SK-N-MC (cell line): Measurements from ENCODE around the gene MRPL42.

Experiments used
- DNase-seq: peaks from one replicate; pipeline ENCODE4 v3.0.0-alpha.2; 2011; ENCODE audit warnings: low read depth, low spot score
- H3K27ac ChIP-seq: fragments of 200-600 bp; sonication (generic); 2 replicates; pipeline ENCODE4 v1.5.1; 2016; ENCODE audit warnings: mixed run types
- H3K36me3 ChIP-seq: fragments of 200-600 bp; sonication (generic); 2 replicates; pipeline ENCODE4 v1.6.1; 2017; ENCODE audit warnings: antibody characterized with exemption, low read length, mixed read lengths; ENCODE audit not compliant: insufficient read depth
- H3K4me3 ChIP-seq: fragments of 200-600 bp; sonication (generic); 2 replicates; pipeline ENCODE4 v1.5.1; 2016
- H3K9ac ChIP-seq: fragments of 200-600 bp; sonication (generic); 2 replicates; pipeline ENCODE4 v1.8.0; 2017; ENCODE audit warnings: mixed run types, mixed read lengths; ENCODE audit not compliant: insufficient read length
- H3K9me3 ChIP-seq: fragments of 200-600 bp; sonication (generic); 2 replicates; pipeline ENCODE4 v1.6.1; 2017; ENCODE audit warnings: low read depth, mild to moderate bottlenecking, antibody characterized with exemption, low read length, moderate library complexity, mixed read lengths
- EZH2 ChIP-seq: fragments of 200-600 bp; sonication (generic); IDR thresholded peaks from one replicate; pipeline ENCODE4 v1.6.1; 2017; ENCODE audit warnings: antibody characterized with exemption
- FOXP2 ChIP-seq: optimal IDR thresholded peaks from 2 replicates; pipeline ENCODE3; 2011; ENCODE audit warnings: mild to moderate bottlenecking, moderate library complexity; ENCODE audit not compliant: insufficient read depth; ENCODE audit errors: extremely low read length, control extremely low read depth
- POLR2AphosphoS5 ChIP-seq: IDR thresholded peaks from 2 replicates; pipeline ENCODE4 v1.6.1; 2012; ENCODE audit warnings: mild to moderate bottlenecking, low read depth, low read length, borderline replicate concordance

The MRPL42 gene

GRCh38 chr12:93467351-93468007, at the start of gene MRPL42:
Gene MRPL42 (plus strand): TSS chr12:93467514. CDS start chr12:93469286, 1,772 bp downstream.
- Histone ChIP-seq H3K9ac (peak within 1 kb of the TSS; percentile 94), H3K4me3 (peak within 1 kb of the TSS; percentile 87), H3K9me3 (no peaks in the 10 kb centered on the region)

DNA sequence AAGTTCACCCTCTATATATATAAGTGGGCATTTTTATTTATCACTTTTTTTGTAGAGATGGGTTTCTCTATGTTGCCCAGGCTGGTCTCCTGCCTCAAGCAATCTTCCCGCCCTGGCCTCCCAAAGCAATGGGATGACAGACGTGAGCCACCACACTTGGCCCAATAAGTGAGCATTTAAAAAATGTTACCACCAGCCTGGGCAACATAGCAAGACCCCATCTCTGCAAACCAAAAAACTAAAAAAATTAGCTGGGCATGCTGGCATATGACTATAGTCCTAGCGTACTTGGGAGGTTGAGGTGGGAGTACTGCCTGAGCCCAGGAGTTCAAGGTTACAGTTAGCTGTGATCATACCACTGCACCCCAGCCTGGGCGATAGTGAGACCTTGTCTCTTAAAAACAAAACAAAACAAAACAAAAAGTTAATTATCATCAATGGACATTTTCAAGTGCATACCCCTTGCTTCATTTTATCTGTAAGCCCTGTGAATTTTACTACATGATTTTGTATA, 49.3 kb upstream of the MRPL42 start:
- H3K27ac ChIP-seq = peak overlapping the region; percentile 52; the same call in 1 of the 2 replicates
- no peak overlapping the region for H3K4me3 ChIP-seq
- no peak overlapping the region for H3K9ac ChIP-seq
- TF ChIP-seq POLR2AphosphoS5 (no peak), FOXP2 (no peak), EZH2 (no peak)
- no peak for DNase-seq
- H3K9me3 ChIP-seq = no peaks in the 10 kb centered on the region
- H3K36me3 ChIP-seq = peaks cover 4% of the 10 kb centered on the region; the same call in 1 of the 2 replicates

More at GRCh38 chr12:93467351-93468007, at the start of gene MRPL42:
- TF ChIP-seq FOXP2 = no peak
- TF ChIP-seq POLR2AphosphoS5 = peak; percentile 94
- TF ChIP-seq EZH2 = no peak
- Histone ChIP-seq H3K27ac (peak within 1 kb of the TSS; percentile 85), H3K36me3 (peaks cover 37% of the 10 kb centered on the region)
- DNase-seq = peak; percentile 79

GRCh38 chr12:93419388-93420034, 47.8 kb upstream of the MRPL42 start:
- Histone ChIP-seq H3K4me3 (peak overlapping the region; percentile 30; the same call in 1 of the 2 replicates), H3K9ac (peak overlapping the region; percentile 29), H3K27ac (peak overlapping the region; percentile 66), H3K9me3 (no peaks in the 10 kb centered on the region), H3K36me3 (peaks cover 4% of the 10 kb centered on the region; the same call in 1 of the 2 replicates)
- TF ChIP-seq EZH2 = no peak
- TF ChIP-seq FOXP2 = no peak
- TF ChIP-seq POLR2AphosphoS5 = no peak
- peak; percentile 76 for DNase-seq

DNA sequence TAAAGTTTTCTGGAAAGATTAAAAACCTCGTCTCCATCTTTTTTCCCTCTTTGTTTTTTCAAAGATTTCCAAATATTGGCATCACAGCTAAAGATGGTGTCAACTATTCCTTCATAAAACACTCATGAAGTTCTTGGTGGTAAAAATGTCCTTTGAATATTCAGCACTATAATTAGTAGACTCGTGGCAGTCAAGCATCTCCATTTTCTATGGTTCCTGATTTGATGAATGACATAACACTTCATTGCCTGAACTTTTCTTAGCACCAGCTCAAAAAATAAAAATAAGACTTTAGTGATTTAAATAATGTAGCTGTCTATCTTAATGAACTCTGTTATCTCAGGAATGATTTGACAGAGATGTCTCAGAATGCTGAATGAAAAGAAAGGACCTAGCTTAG, 45.3 kb upstream of the MRPL42 start:
- no peak overlapping the region for H3K9ac ChIP-seq
- no peak overlapping the region for H3K4me3 ChIP-seq

DNA sequence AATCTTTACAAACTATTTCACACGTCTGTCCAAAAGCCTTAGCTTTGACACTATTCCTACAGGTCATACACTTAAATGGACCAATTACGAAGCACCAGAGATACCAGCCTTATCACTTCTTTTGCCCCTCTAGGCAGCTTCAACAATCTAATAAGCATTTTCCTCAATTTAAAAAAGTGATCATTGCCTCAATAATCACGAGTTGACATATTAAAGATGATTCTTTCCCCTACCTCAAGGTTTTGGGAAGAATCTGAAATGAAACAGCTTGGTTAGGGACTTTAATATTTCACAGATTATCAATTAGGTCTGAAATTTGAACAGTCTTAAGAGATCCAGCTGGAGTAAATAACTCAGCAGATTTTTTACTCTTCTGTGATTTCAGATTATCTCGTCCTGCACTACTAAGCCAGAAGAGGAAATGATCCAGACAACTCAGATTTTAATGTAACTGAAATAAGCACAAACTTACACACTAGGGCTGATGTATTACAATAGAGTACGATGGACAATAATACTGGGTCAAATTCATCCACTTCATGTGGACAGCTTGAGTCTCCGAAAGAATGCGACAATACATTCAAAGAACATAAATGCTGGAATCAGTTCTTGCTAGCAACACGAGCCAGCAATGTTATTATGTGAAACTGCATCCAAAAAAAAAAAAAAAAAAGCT, 41.4 kb upstream of the MRPL42 start:
- TF ChIP-seq POLR2AphosphoS5 (no peak), EZH2 (no peak), FOXP2 (no peak)
- peak overlapping the region; percentile 83 for H3K27ac ChIP-seq
- no peak for DNase-seq
- no peaks in the 10 kb centered on the region for H3K9me3 ChIP-seq
- H3K9ac ChIP-seq = peak overlapping the region; percentile 9
- peaks cover 5% of the 10 kb centered on the region; the same call in 1 of the 2 replicates for H3K36me3 ChIP-seq
- peak overlapping the region; percentile 43 for H3K4me3 ChIP-seq

More for the DNA sequence above, 45.3 kb upstream of the MRPL42 start:
- Histone ChIP-seq H3K9me3 (no peaks in the 10 kb centered on the region), H3K27ac (peak overlapping the region; percentile 66), H3K36me3 (no peaks in the 10 kb centered on the region; the same call in 1 of the 2 replicates)
- TF ChIP-seq EZH2 (no peak), POLR2AphosphoS5 (no peak), FOXP2 (no peak)
- no peak for DNase-seq

GRCh38 chr12:93426412-93426805, 40.9 kb upstream of the MRPL42 start:
- Histone ChIP-seq H3K36me3 (peaks cover 5% of the 10 kb centered on the region; the same call in 1 of the 2 replicates), H3K9me3 (no peaks in the 10 kb centered on the region), H3K27ac (peak overlapping the region; percentile 83), H3K9ac (no peak overlapping the region), H3K4me3 (peak overlapping the region; percentile 43; the same call in 1 of the 2 replicates)
- no peak for DNase-seq
- TF ChIP-seq POLR2AphosphoS5 (no peak), FOXP2 (no peak)

DNA sequence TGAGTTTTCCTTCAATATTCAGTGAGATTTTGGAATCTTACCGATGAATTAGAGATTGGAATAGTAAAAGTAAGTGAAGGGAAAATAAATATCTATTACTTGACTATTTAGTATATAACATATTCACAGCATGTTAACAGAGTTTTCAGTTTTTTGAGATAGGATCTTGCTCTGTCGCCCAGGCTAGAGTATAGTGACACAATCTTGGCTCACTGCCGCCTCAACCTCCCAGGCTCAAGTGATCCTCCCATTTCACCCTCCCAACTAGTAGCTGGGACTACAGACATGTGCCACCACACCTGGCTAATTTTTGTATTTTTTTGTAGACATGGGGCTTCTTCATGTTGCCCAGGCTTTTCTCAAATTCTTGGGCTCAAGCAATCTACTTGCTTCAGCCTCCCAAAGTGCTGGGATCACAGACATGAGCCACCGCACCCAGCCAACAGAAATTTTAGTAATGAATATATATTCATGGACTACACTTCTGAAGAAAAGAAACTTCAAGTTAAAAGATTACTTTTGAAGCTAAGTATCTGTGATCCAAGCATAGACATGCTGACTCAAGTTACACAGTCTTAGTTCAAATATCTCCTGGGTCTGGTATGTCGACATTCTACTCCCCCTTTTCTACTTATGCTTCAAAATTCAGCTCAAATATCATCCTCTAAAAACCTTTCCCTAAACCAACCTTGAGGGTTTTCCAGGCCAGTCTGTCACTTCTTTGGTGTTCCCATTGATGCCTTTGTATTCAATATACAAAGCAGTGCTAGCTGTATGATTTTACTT, 39.3 kb upstream of the MRPL42 start:
- TF ChIP-seq POLR2AphosphoS5 (no peak), EZH2 (no peak), FOXP2 (no peak)
- H3K27ac ChIP-seq = peak overlapping the region; percentile 70
- DNase-seq = no peak
- H3K4me3 ChIP-seq = no peak overlapping the region
- H3K36me3 ChIP-seq = peaks cover 5% of the 10 kb centered on the region; the same call in 1 of the 2 replicates
- no peak overlapping the region for H3K9ac ChIP-seq
- H3K9me3 ChIP-seq = no peaks in the 10 kb centered on the region

DNA sequence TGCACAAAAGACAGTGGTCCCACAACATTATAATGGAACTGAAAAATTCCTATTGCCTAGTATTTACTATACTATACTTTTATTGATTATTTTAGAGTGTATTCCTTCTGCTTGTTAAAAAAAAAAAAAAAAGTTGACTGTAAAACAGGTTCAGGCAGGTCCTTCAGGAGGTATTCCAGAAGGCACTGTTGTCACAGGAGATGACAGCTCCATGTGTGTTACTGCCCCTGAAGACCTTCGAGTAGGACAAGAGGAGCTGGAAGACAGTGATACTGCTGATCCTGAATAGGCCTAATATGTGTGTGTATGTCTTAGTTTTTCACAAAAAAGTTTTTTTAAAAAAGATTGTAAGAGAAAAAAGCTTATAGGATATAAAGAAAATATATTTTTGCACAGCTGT, 37.9 kb upstream of the MRPL42 start:
- Histone ChIP-seq H3K4me3 (no peak overlapping the region), H3K9ac (no peak overlapping the region), H3K27ac (no peak overlapping the region), H3K9me3 (no peaks in the 10 kb centered on the region), H3K36me3 (peaks cover 5% of the 10 kb centered on the region; the same call in 1 of the 2 replicates)
- DNase-seq = no peak
- TF ChIP-seq EZH2 (no peak), POLR2AphosphoS5 (no peak), FOXP2 (no peak)
